ENCODE measurements around the gene SIPA1L3. TPM values are rescaled to one million over a fixed set of nuclear protein-coding genes. Genes with fewer than 3 reads are reported as not detected.

The SIPA1L3 gene
- total and polyA plus RNA-seq, 4 donors = 9.6 to 50.5 (median 27.6) TPM

DNA sequence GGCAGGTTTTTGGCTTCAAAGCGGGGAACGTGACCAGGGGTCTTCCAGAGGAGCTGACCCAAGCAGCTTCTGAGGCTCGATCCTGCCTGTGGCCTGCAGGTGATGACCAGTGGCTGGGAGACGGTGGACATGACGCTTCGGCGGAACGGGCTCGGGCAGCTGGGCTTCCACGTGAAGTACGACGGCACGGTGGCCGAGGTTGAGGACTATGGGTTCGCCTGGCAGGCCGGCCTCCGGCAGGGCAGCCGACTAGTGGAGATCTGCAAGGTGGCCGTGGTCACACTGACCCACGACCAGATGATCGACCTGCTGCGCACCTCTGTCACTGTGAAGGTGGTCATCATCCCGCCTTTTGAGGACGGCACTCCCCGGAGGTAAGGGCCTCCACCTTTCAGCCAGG, 223.4 kb downstream of the SIPA1L3 start:
- H3K27me3 ChIP-seq (ENCODE audit: control insufficient read depth in 3 of 3, insufficient read depth in 3 of 3, low read length in 2 of 3) = no peaks in the 10 kb centered on the region
- H3K4me1 ChIP-seq (ENCODE audit: control insufficient read depth in 5 of 5, insufficient read depth in 5 of 5, low read length in 5 of 5) = peaks cover 0 to 3% (median 0%) of the 10 kb centered on the region in 5 donors
- H3K36me3 ChIP-seq (ENCODE audit: control insufficient read depth in 4 of 4, insufficient read depth in 4 of 4, low read length in 4 of 4) = peaks cover 0 to 18% (median 0%) of the 10 kb centered on the region in 4 donors
- no peak overlapping the region for H3K27ac ChIP-seq (ENCODE audit: low read depth in 1 of 2, low read length in 1 of 2)
- H3K4me3 ChIP-seq = no peak overlapping the region
- H3K9me3 ChIP-seq (ENCODE audit: control insufficient read depth in 4 of 4, insufficient read depth in 3 of 4, low read length in 3 of 4) = peaks cover 0 to 2% (median 0%) of the 10 kb centered on the region in 4 donors
- DNase-seq (no peak), ATAC-seq (ENCODE audit: insufficient read depth, low FRiP score) (no peak)
- H3K9ac ChIP-seq (ENCODE audit: insufficient read depth in 1 of 2, low read length in 2 of 2) = no peak overlapping the region
- TF ChIP-seq, protein P1, sequence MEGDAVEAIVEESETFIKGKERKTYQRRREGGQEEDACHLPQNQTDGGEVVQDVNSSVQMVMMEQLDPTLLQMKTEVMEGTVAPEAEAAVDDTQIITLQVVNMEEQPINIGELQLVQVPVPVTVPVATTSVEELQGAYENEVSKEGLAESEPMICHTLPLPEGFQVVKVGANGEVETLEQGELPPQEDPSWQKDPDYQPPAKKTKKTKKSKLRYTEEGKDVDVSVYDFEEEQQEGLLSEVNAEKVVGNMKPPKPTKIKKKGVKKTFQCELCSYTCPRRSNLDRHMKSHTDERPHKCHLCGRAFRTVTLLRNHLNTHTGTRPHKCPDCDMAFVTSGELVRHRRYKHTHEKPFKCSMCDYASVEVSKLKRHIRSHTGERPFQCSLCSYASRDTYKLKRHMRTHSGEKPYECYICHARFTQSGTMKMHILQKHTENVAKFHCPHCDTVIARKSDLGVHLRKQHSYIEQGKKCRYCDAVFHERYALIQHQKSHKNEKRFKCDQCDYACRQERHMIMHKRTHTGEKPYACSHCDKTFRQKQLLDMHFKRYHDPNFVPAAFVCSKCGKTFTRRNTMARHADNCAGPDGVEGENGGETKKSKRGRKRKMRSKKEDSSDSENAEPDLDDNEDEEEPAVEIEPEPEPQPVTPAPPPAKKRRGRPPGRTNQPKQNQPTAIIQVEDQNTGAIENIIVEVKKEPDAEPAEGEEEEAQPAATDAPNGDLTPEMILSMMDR (IDR thresholded peaks at IDR 0.05; ENCODE audit: control extremely low read depth, extremely low read depth) = no peak
- 96 to 97% methylated on average over 24 to 25 of the region's 25 CpGs for WGBS, 2 donors

DNA sequence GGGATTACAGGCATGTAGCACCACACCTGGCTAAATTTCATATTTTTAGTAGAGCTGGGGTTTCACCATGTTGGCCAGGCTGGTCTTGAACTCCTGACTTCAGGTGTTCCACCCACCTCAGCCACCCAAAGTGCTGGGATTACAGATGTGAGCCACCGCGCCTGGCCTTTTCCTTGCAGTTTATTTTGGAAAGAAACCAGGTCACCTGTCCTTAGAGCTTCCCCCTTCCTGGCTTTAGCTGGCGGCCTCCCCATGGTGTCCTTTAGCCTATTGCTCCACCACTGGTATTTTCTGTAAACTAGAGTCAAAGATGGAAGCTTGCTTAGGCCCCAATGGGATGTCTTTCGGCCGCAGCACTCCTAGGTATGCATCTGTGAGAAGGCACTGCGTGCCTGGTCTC, 225.8 kb downstream of the SIPA1L3 start:
- peaks cover 0 to 2% (median 0%) of the 10 kb centered on the region in 4 donors for H3K9me3 ChIP-seq (ENCODE audit: control insufficient read depth in 4 of 4, insufficient read depth in 3 of 4, low read length in 3 of 4)
- no peak for ATAC-seq (ENCODE audit: insufficient read depth, low FRiP score)
- H3K36me3 ChIP-seq (ENCODE audit: control insufficient read depth in 4 of 4, insufficient read depth in 4 of 4, low read length in 4 of 4) = peaks cover 0 to 20% (median 0%) of the 10 kb centered on the region in 4 donors
- TF ChIP-seq, protein P1 (IDR thresholded peaks at IDR 0.05; ENCODE audit: control extremely low read depth, extremely low read depth) = no peak
- H3K4me1 ChIP-seq (ENCODE audit: control insufficient read depth in 5 of 5, insufficient read depth in 5 of 5, low read length in 5 of 5) = peaks cover 0 to 3% (median 0%) of the 10 kb centered on the region in 5 donors
- H3K27me3 ChIP-seq (ENCODE audit: control insufficient read depth in 3 of 3, insufficient read depth in 3 of 3, low read length in 2 of 3) = no peaks in the 10 kb centered on the region
- WGBS, 2 donors = 92 to 96% methylated on average over 6 of the region's 6 CpGs
- no peak overlapping the region for H3K4me3 ChIP-seq
- H3K27ac ChIP-seq (ENCODE audit: low read depth in 1 of 2, low read length in 1 of 2) = no peak overlapping the region
- DNase-seq = no peak
- H3K9ac ChIP-seq (ENCODE audit: insufficient read depth in 1 of 2, low read length in 2 of 2) = no peak overlapping the region

DNA sequence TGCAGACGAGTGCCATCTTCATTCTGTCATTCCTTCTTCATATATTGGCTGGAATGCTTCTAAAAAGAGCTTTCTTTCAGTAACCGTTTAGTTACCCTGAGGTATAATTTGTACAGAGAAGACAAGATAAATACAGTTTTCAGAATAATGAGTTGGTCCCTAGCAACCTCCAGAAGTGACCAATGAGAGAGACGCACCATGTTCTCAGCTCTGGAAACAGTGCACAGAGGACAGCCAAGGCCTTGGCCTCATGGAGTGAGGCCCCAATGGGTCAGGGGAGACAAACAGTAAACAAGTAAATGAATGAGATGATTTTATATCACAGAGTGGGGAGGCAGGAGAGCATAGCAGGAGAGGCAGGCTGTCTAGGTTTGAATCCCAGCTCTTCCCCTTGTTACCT, 226.3 kb downstream of the SIPA1L3 start:
- Histone ChIP-seq H3K4me3 (no peak overlapping the region), H3K36me3 (ENCODE audit: control insufficient read depth in 4 of 4, insufficient read depth in 4 of 4, low read length in 4 of 4) (peaks cover 0 to 22% (median 0%) of the 10 kb centered on the region in 4 donors), H3K27me3 (ENCODE audit: control insufficient read depth in 3 of 3, insufficient read depth in 3 of 3, low read length in 2 of 3) (no peaks in the 10 kb centered on the region), H3K27ac (ENCODE audit: low read depth in 1 of 2, low read length in 1 of 2) (no peak overlapping the region), H3K9me3 (ENCODE audit: control insufficient read depth in 4 of 4, insufficient read depth in 3 of 4, low read length in 3 of 4) (peaks cover 0 to 2% (median 0%) of the 10 kb centered on the region in 4 donors), H3K9ac (ENCODE audit: insufficient read depth in 1 of 2, low read length in 2 of 2) (no peak overlapping the region), H3K4me1 (ENCODE audit: control insufficient read depth in 5 of 5, insufficient read depth in 5 of 5, low read length in 5 of 5) (peaks cover 0 to 3% (median 0%) of the 10 kb centered on the region in 5 donors)
- no peak for ATAC-seq (ENCODE audit: insufficient read depth, low FRiP score)
- WGBS, 2 donors = 94 to 95% methylated on average over 3 of the region's 3 CpGs
- no peak for DNase-seq
- TF ChIP-seq, protein P1 (IDR thresholded peaks at IDR 0.05; ENCODE audit: control extremely low read depth, extremely low read depth) = no peak

All from lung (tissue), 12 donors.